ENCODE results near the gene TNFSF11.

The TNFSF11 gene

DNA sequence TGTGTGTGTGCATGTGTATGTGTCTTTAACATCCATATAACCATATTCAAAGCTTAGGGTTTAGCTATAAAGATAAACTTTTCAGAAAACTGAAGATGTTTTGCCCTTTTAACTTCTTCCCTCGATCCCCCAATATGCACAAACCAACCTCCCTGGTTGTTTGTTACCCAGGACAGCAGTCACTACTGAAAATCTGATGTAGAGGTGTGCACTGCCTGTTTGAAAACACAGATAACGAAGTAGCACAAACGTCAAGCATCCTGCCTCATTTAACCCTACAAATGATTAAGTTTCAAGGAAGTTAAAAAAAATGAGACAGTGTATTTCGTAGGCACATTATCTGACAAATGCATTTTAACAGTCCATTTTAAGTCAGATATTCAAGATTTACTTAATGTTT is 3.6 kb downstream of the TNFSF11 start:
- no peak overlapping the region for H3K4me3 ChIP-seq (ENCODE audit: low read depth, low read length)
- TF ChIP-seq, protein P1, sequence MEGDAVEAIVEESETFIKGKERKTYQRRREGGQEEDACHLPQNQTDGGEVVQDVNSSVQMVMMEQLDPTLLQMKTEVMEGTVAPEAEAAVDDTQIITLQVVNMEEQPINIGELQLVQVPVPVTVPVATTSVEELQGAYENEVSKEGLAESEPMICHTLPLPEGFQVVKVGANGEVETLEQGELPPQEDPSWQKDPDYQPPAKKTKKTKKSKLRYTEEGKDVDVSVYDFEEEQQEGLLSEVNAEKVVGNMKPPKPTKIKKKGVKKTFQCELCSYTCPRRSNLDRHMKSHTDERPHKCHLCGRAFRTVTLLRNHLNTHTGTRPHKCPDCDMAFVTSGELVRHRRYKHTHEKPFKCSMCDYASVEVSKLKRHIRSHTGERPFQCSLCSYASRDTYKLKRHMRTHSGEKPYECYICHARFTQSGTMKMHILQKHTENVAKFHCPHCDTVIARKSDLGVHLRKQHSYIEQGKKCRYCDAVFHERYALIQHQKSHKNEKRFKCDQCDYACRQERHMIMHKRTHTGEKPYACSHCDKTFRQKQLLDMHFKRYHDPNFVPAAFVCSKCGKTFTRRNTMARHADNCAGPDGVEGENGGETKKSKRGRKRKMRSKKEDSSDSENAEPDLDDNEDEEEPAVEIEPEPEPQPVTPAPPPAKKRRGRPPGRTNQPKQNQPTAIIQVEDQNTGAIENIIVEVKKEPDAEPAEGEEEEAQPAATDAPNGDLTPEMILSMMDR (conservative IDR thresholded peaks at IDR 0.05; ENCODE audit: low read depth, low read length): no peak
- no peak for DNase-seq (ENCODE audit: low read depth)

DNA sequence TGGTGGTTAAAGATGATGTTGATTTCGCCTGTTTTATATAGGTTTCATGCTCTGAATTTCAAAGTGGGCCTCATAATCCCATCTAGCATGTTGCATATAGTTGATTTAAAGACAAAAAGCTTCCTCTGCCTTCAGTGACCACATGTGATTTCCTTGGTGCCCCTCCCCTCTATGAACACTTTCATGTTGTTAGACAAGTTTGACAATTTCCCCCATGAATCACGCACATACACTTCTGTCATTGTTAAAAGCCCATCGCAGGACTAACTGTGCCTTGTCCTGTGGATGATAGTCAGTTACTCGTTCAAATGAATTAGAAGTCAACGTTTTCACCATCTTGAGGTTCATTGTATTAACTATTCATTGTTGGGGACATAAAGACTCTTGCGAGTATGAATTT is 6.7 kb downstream of the TNFSF11 start:
- no peak overlapping the region for H3K4me3 ChIP-seq (ENCODE audit: low read depth, low read length)
- TF ChIP-seq, protein P1 (conservative IDR thresholded peaks at IDR 0.05; ENCODE audit: low read depth, low read length): no peak

DNA sequence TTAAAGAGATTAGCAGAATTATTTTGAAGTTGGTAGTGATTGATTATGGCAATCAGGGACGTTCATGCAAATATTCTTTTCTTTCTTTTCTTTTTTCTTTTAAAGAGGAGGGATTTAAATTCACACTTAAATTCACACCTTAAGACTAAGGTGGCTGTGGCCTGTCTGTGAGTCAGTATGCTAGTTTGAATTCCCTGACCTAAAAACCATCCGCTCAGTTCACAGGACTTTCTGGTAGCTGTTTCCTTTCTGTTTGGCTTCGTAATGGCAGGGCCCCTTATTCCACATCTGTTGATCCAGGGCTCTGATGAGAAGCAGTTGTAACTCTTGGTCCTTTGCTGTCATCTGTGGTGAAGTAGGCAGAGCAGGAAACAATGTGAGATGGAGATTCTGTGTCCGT is 7.5 kb downstream of the TNFSF11 start:
- DNase-seq (ENCODE audit: low read depth): no peak
- H3K4me3 ChIP-seq (ENCODE audit: low read depth, low read length): no peak overlapping the region
- TF ChIP-seq, protein P1 (conservative IDR thresholded peaks at IDR 0.05; ENCODE audit: low read depth, low read length): no peak

More for the DNA sequence above, 6.7 kb downstream of the TNFSF11 start:
- DNase-seq (ENCODE audit: low read depth): no peak

DNA sequence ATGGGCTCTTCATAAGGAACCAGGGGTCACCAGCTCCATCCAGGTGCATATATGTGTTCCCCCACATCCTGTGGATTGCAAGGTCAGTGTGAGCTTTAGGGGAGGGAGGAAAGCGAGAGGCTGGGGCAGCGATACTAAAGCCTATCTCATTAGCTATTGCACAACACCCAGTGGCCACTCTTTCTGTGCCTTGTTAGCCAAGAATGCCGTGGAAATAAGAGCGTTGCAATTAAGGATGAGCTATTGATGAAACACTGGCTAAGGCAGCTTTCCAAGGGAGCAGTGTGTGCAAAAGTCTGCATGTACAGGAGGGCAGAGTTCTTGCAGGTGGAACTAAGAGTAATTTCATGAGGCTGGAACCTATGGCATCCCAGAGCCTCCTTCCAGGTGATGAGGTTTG is 17.6 kb downstream of the TNFSF11 start:
- no peak for DNase-seq (ENCODE audit: low read depth)
- H3K4me3 ChIP-seq (ENCODE audit: low read depth, low read length): no peak overlapping the region
- TF ChIP-seq, protein P1 (conservative IDR thresholded peaks at IDR 0.05; ENCODE audit: low read depth, low read length): no peak

DNA sequence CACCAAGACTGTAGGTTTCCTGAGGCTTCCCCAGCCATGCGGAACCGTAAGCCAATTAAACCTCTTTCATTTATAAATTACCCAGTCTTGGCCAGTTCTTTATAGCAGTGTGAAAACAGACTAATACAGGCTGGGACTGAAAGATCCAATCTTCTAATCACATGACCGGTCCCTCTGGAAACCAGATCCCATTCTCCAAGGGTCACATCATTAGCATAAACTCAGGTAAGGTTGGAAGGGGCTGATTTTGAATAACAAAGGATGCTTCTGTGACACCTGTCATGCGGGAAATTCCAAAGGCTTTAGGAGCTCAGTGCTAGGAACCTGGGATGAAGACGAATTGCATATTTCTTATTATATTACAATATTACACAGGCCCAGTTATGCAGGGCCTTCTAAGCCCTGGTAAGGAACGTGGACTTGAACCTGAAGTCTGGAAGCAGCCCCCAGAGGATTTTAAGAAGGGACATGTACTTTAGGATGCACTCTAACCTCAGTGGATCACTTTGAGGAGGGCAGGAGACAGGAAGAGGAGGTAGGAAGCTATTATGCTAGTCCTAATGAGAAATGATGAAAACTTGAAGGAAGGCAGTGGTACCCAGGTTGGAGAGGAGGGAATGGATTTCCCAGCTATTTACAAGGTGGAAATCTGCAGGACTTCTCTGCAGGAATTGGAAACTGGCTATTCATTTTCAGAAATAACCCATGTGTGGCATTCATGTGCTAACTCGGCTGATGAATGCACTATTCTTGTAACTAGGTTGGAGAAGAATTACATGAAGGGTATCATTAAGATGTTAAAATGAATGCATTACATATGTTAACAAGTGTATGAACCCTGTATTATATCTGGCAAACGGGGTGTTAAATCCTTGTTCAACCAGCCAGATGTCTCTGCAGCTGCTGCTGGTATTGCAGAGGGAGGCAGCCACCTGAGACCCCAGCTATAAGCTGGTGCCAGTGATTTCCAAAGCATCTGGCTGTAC is 19.3 kb downstream of the TNFSF11 start:
- no peak for DNase-seq (ENCODE audit: low read depth)
- TF ChIP-seq, protein P1 (conservative IDR thresholded peaks at IDR 0.05; ENCODE audit: low read depth, low read length): no peak
- H3K4me3 ChIP-seq (ENCODE audit: low read depth, low read length): no peak overlapping the region

DNA sequence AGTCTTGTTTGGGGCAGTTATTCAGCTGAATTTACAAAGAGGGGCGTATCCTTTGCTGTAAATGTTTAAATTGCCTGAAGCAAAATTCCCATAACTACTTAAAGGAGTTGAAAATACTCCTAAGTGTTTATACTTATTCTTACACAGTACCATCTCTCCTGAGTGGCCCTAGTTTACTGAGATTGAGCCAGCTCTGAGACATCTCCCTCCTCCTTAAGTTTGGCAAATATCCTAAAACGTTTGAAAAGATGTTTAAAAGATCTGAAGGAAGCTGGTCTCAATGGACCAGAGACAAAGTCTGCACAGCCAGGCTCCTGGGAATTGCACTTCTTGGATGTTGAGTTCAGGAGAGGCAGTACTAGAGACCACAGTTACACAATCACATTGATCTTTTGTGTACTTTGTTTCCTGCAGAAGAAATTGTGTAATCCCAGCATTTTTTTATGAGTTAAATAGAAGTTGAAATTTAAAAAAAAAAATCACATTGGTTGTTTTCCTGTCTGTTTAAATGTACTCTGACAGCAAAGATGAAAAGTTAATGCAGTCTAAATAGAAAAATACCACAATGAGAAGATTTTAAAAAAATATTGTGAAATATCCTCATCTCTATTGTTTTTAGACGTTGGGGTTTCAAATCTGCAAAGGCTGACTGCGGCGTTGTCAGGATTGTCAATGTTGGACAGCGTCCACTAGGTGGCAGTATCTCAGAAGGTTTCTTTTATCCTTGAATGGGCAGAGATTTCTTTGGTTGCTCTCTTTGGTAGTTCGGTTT is 20.7 kb downstream of the TNFSF11 start:
- peak; percentile 96 for DNase-seq (ENCODE audit: low read depth)
- no peak overlapping the region for H3K4me3 ChIP-seq (ENCODE audit: low read depth, low read length)
- TF ChIP-seq, protein P1 (conservative IDR thresholded peaks at IDR 0.05; ENCODE audit: low read depth, low read length): peak; percentile 81

Measured in choroid plexus epithelial cell (primary cell).